SU-DHL-6 (cell line): ENCODE data around the gene PARVB.

Experiments used
- H2AFZ ChIP-seq: fragments of 200-600 bp; sonication (generic); 2 replicates; pipeline ENCODE4 v1.6.1; 2014; ENCODE audit warnings: low read depth, mild to moderate bottlenecking, moderate library complexity, mixed read lengths, antibody characterized with exemption, low read length; ENCODE audit not compliant: severe bottlenecking
- H3F3A ChIP-seq: fragments of 200-600 bp; shearing (Covaris generic); 2 replicates; pipeline ENCODE4 v1.6.0; 2016; ENCODE audit warnings: antibody characterized with exemption, mild to moderate bottlenecking; ENCODE audit not compliant: insufficient read depth
- H3K27ac ChIP-seq: fragments of 200-600 bp; sonication (generic); 2 replicates; pipeline ENCODE4 v1.5.1; 2016; ENCODE audit warnings: low read depth, mild to moderate bottlenecking, low read length, moderate library complexity, mixed read lengths
- H3K27me3 ChIP-seq: fragments of 200-600 bp; sonication (generic), shearing (Covaris generic); 2 replicates; pipeline ENCODE4 v1.6.0; 2014; ENCODE audit warnings: mild to moderate bottlenecking, low read length
- H3K36me3 ChIP-seq: fragments of 200-600 bp; sonication (generic); 2 replicates; pipeline ENCODE4 v1.6.1; 2014; ENCODE audit warnings: mild to moderate bottlenecking, low read length, mixed read lengths
- H3K4me2 ChIP-seq: fragments of 300-600, 200-600 bp; shearing (Covaris generic), sonication (generic); 2 replicates; pipeline ENCODE4 v1.6.0; 2014; ENCODE audit warnings: low read length, low read depth, mild to moderate bottlenecking; ENCODE audit not compliant: poor library complexity, severe bottlenecking
- H3K4me3 ChIP-seq: fragments of 200-600 bp; sonication (generic); 2 replicates; pipeline ENCODE4 v1.5.1; 2014; ENCODE audit warnings: antibody characterized with exemption, low read length, mild to moderate bottlenecking, mixed read lengths; ENCODE audit not compliant: insufficient read depth, poor library complexity, severe bottlenecking
- H3K79me2 ChIP-seq: fragments of 200-600 bp; sonication (generic); 2 replicates; pipeline ENCODE4 v1.6.1; 2014; ENCODE audit warnings: mild to moderate bottlenecking, low read length, moderate library complexity; ENCODE audit not compliant: insufficient read depth
- H3K9ac ChIP-seq: fragments of 200-600 bp; sonication (generic); 2 replicates; pipeline ENCODE4 v1.7.0; 2014; ENCODE audit warnings: mild to moderate bottlenecking, low read length
- H3K9me2 ChIP-seq: fragments of 200-600 bp; sonication (generic); replicated peaks from 2 replicates; pipeline ENCODE4 v1.6.1; 2014; ENCODE audit warnings: low read length; ENCODE audit not compliant: insufficient read depth
- H3K9me3 ChIP-seq: fragments of 200-600 bp; sonication (generic); 2 replicates; pipeline ENCODE4 v1.6.1; 2014; ENCODE audit warnings: low read length, mixed read lengths; ENCODE audit not compliant: insufficient read depth
- H4K20me1 ChIP-seq: fragments of 200-600 bp; sonication (generic); 2 replicates; pipeline ENCODE4 v1.6.1; 2014; ENCODE audit warnings: low read depth, mild to moderate bottlenecking, antibody characterized with exemption, low read length, moderate library complexity, mixed read lengths
- CTCF ChIP-seq: fragments of 200-600 bp; sonication (generic); IDR thresholded peaks from one replicate; pipeline ENCODE4 v1.5.1; 2017; ENCODE audit warnings: antibody characterized with exemption, mild to moderate bottlenecking, low read length, moderate library complexity; ENCODE audit not compliant: insufficient read depth, poor library complexity, severe bottlenecking
- EZH2phosphoT487 ChIP-seq: fragments of 200-600 bp; sonication (generic), shearing (Covaris generic); conservative IDR thresholded peaks from 2 replicates; pipeline ENCODE4 v1.6.1; 2018; ENCODE audit warnings: mild to moderate bottlenecking, antibody characterized with exemption, low read length, moderate library complexity, mixed read lengths

Gene PARVB

GRCh38 chr22:44092636-44093220 is 68.6 kb downstream of the PARVB start:
- no peak overlapping the region for H2AFZ ChIP-seq
- no peaks in the 10 kb centered on the region for H3K9me3 ChIP-seq
- H4K20me1 ChIP-seq: no peaks in the 10 kb centered on the region
- no peak overlapping the region for H3K27ac ChIP-seq
- no peaks in the 10 kb centered on the region for H3F3A ChIP-seq
- TF ChIP-seq EZH2phosphoT487 (no peak), CTCF (no peak)
- H3K9ac ChIP-seq: no peak overlapping the region
- H3K4me3 ChIP-seq: no peak overlapping the region
- no peaks in the 10 kb centered on the region for H3K79me2 ChIP-seq
- H3K36me3 ChIP-seq: no peaks in the 10 kb centered on the region
- no peaks in the 10 kb centered on the region for H3K9me2 ChIP-seq
- no peak overlapping the region for H3K4me2 ChIP-seq
- H3K27me3 ChIP-seq: no peaks in the 10 kb centered on the region

- Histone ChIP-seq H3K79me2 (no peaks in the 10 kb centered on the region), H3K9ac (no peak overlapping the region), H3K27ac (no peak overlapping the region), H3K4me2 (no peak overlapping the region), H3K27me3 (no peaks in the 10 kb centered on the region), H3F3A (no peaks in the 10 kb centered on the region), H3K4me3 (no peak overlapping the region), H2AFZ (no peak overlapping the region), H3K9me2 (no peaks in the 10 kb centered on the region), H4K20me1 (no peaks in the 10 kb centered on the region), H3K9me3 (no peaks in the 10 kb centered on the region), H3K36me3 (no peaks in the 10 kb centered on the region)
- TF ChIP-seq EZH2phosphoT487 (no peak), CTCF (no peak)
Measured at GRCh38 chr22:44093791-44094190, 69.7 kb downstream of the PARVB start.

GRCh38 chr22:44094751-44095302 is 70.7 kb downstream of the PARVB start:
- H2AFZ ChIP-seq: no peak overlapping the region
- no peaks in the 10 kb centered on the region for H3K27me3 ChIP-seq
- H3K36me3 ChIP-seq: no peaks in the 10 kb centered on the region
- TF ChIP-seq CTCF (no peak), EZH2phosphoT487 (no peak)
- H3K27ac ChIP-seq: no peak overlapping the region
- H3K9me3 ChIP-seq: no peaks in the 10 kb centered on the region
- H3K9me2 ChIP-seq: no peaks in the 10 kb centered on the region
- H3F3A ChIP-seq: no peaks in the 10 kb centered on the region
- H3K4me3 ChIP-seq: no peak overlapping the region
- no peak overlapping the region for H3K4me2 ChIP-seq
- H3K79me2 ChIP-seq: no peaks in the 10 kb centered on the region
- no peaks in the 10 kb centered on the region for H4K20me1 ChIP-seq
- H3K9ac ChIP-seq: no peak overlapping the region
